NT2/D1 (cell line): ENCODE data around the gene MUC4.

Source experiments
- SUZ12 ChIP-seq: IDR thresholded peaks from 2 replicates; pipeline ENCODE4 v1.6.1; 2011; ENCODE audit not compliant: insufficient read length, insufficient read depth; ENCODE audit errors: extremely low read depth
- YY1 ChIP-seq: IDR thresholded peaks from 2 replicates; pipeline ENCODE4 v1.6.1; 2011; ENCODE audit not compliant: insufficient read length, insufficient read depth
- ZNF274 ChIP-seq: IDR thresholded peaks from 2 replicates; pipeline ENCODE4 v1.6.1; 2011; ENCODE audit warnings: mild to moderate bottlenecking, low read depth, low read length

- TF ChIP-seq SUZ12 (no peak), YY1 (no peak), ZNF274 (no peak)
Observed at GRCh38 chr3:195751560-195751959, 60.2 kb downstream of the MUC4 start.
